Nucleus accumbens (tissue), 56 donors: Measurements from ENCODE around the gene ADAMTS4.

Source experiments
- DNase-seq, 56 donors: peaks; one replicate each; lab custom pipeline; 2025; lab: John Stamatoyannopoulos, UW

Gene ADAMTS4

DNA sequence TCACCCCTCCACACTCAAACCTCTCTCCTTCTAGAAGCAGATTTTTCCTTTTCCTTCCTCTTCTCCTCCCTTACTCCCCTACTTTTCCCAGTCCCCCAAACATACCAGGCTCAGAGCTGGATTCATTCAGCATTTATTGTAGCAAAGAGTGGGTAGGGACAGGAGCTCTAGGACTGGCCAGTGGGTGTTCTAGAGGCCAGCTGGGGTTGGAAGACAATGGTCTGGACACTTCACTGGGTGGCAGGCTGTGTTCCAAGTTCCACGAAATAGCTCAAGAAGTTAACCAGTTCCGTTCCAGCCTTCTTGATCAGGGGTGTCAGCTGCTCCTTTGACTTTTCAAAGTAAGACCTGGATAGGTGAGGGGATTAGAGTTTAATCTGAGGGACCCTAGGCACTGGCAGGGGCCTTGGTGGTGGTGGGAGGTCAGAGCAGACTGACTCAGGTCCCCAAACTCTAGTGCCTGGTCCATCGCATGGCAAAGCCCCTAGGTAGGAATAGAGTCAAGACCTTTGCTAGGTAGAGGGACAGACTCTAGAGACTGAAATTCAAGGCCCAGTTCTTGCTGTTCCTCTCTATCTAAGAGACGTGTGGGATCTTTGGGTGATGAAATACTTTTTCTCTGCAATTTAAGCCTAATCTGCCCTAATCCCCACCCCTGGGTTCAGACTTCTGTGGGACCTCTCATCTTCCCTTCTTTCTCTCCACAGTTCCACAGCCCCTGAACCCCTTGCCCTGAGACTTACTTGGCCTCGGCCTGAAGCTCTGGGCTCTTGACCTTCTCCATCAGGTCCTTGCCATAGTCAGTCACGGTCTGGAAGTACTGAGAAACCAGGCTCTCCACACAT, 23.5 kb upstream of the ADAMTS4 start:
- no peak for DNase-seq

DNA sequence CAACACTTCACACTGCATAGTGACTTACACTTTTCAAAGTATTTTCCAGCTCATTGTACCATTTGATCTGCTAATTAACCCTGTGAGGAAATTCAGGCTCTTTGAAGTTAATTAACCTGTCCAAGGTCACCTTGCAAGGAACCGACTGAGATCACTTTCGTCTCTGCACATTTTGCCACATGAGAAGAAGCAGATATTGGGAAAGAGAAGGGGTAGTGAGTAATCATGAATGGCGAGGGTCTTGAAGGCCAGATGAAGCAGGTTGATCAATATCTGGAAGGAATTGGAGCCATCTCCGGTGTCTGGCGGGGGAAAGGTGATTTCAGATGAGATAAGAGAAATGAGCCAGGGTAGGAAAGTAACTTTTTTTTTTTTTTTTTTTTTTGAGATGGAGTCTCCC, 21.1 kb upstream of the ADAMTS4 start:
- no peak for DNase-seq

- DNase-seq: no peak
Observed at GRCh38 chr1:161219078-161219892, 20.4 kb upstream of the ADAMTS4 start.

DNA sequence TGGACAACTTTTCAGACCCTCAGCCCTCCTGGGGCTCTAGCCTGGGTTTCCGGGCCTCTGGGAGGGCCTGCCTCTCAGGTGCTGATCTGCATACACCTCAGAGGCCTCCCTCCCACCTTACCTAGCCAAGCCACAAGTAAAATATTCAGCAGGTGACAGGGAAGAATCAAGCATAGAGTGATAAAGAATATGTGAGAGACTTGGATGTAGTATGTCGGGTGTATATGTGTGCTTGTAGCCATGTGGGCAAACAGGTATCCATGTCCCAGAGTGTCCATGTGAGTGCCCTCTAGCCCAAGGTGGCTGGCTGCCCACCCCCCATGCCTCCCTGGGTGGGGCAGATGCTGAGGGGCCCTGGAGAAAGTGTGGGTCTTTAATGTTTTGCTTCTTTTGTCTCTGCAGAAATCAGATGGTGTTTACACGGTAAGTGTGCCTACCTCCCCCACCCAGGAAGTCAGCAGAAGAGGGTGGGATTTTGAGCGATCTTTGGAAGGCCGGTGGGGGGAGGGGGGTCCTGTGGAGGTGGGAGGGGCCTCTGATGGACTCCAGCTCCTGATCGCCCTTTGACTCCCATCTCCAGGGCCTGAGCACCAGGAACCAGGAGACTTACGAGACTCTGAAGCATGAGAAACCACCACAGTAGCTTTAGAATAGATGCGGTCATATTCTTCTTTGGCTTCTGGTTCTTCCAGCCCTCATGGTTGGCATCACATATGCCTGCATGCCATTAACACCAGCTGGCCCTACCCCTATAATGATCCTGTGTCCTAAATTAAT, 19.6 kb upstream of the ADAMTS4 start:
- no peak for DNase-seq

- no peak for DNase-seq
Observed at GRCh38 chr1:161217831-161218230, 19.0 kb upstream of the ADAMTS4 start.

DNA sequence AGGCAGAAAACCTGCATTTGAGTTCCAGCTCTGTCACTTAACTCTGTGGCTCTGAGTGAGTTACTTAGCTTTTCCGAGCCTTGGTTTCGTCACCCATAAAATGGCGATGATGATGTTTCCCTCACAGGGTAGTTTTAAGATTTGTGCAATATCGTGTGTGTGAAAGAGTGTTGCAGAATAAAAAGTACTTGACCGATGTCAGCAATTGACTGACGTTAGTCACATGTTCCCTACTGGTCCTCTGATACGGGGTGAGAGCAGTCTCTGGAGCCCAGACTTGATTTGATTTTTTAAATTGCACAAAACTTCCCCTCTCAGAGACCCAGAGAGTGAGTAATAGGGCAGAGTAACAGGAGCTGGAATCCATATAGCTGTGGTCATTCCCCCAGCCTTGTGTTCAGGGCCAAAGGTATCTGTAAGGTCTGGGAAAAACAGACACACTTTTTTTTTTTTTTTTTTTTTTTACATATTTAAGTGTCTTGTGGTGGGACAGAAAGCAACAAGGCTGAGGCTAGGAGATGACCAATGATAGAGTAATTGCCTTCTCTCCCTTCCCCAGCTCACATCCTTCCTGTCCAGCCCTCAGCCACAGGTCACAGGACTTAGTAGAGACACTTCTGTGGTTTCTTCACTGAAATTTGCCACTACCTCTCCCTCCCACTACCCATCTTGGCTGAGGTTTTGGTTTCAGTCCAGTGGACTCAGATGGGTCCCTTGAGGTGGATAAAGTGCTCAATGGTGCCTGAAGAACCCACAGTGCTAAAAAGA, 18.3 kb upstream of the ADAMTS4 start:
- DNase-seq: peak in 1 of 56 donors; percentile 5

DNA sequence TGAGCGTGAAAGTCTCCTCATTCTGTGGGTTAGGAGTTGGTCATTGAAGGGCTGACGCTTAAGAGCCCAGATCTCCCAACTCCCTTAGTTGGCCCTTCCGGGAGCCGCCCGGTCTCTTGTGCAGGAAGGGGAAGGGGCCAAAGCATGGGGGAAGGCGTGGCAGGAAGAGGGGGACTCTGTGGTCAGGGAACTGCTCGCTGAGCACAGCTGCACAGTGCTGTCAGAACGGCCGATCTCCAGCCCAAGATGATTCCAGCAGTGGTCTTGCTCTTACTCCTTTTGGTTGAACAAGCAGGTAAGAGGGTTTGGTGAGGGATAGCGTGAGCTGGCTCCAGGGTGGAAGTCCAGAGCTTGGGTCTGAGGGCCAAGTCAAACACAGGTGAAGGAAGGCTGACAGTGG, 16.2 kb upstream of the ADAMTS4 start, which contains the start of gene FCER1G:
Gene FCER1G, plus strand, starts transcription at position 220 of the 400 bp plus-strand sequence. Its CDS starts 27 bp downstream, at position 247.
- peak in 7 of 56 donors; percentile 8 to 52 (median 21) for DNase-seq

GRCh38 chr1:161214369-161214768, 15.5 kb upstream of the ADAMTS4 start:
- DNase-seq: no peak

- peak in 44 of 56 donors; percentile 15 to 77 (median 43) for DNase-seq
Observed at GRCh38 chr1:161209790-161210409, 11.0 kb upstream of the ADAMTS4 start.

- DNase-seq: no peak
Observed at GRCh38 chr1:161207173-161207572, 8.3 kb upstream of the ADAMTS4 start.

GRCh38 chr1:161206411-161207140, 7.7 kb upstream of the ADAMTS4 start:
- DNase-seq: no peak

DNA sequence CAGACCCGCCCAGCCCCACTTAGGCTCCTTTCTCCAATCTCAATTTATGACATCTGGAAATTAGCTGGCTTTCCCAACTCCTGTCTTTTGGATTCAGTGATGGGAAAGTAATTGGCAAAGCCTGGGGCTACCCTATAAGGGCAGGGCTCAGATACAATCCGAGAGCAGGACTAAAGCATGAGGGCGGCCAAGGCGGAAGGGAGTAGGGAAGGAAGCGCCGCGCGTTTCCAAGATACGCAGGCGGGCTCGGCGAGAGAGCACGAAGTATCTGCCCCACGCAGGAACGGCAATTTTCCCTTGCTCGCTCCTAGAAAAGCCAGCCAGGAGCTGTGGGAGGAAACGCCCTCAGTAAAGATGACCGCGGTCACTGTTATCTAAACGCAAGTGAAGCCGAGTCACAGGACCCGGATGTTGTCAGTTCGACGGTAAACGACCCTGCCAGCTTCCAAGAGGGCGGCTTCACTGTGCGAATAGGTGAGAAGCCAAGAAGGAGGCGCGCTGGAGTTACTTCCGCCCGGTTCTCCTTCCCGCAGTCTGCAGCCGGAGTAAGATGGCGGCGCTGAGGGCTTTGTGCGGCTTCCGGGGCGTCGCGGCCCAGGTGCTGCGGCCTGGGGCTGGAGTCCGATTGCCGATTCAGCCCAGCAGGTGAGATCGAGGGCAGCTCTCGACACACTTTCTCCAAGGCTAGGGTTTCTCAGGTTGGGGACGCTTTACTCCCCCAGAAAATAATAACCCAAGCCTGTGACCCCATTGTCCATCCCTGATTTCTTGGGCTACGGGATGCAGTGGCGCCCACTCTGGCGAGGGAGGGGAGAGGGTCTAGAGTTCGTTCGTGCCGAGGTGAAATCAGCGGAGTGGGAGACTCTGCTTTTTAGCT, 3.2 kb upstream of the ADAMTS4 start, which contains the start of gene NDUFS2:
Gene NDUFS2, plus strand, starts transcription at position 532 of the 877 bp plus-strand sequence. Its CDS starts 19 bp downstream, at position 551.
- peak; percentile 62 to 100 (median 97) for DNase-seq

- peak in 30 of 56 donors; percentile 26 to 74 (median 58) for DNase-seq
Observed at GRCh38 chr1:161200992-161201835, 2.4 kb upstream of the ADAMTS4 start.

- DNase-seq: peak in 54 of 56 donors; percentile 36 to 89 (median 72)
Observed at GRCh38 chr1:161200421-161200991, 1.7 kb upstream of the ADAMTS4 start.

DNA sequence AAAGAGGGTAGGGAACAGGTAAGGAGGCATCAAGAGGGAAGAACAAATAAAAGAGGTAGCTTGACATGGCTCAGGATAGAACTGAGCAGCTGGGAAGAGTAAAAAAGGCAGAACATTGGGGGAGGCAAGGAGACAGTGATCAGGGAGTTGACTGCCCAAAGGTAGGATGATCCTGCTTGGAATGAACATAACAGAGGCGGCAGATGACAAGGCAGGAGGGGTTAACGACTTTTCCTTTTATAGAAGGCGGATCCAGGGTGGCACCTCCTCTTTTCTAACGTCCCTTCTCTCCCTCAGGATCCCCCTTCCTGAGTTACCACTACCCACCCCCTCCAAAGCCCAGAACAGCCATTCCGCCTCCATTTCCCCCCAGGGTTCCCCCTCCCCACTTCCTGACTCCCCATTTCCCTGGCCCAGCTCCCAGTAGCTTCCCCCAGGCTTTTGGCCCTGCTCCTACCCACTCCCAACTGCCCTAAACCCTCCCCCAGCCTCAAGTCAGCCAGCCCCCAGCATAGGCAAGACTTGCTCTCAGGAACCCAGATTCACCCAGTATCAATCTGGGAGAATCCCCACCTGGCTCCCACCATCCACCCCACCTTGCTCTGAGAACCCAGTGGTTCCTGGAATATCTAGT, 769 bp upstream of the ADAMTS4 start:
- peak in 22 of 56 donors; percentile 9 to 70 (median 33) for DNase-seq
